ENCODE results near the gene FAHD2A. TPM values are rescaled to one million over a fixed set of nuclear protein-coding genes. Genes with fewer than 3 reads are reported as not detected.

FAHD2A gene
- total RNA-seq, 1 donor, result 15.4 TPM

DNA sequence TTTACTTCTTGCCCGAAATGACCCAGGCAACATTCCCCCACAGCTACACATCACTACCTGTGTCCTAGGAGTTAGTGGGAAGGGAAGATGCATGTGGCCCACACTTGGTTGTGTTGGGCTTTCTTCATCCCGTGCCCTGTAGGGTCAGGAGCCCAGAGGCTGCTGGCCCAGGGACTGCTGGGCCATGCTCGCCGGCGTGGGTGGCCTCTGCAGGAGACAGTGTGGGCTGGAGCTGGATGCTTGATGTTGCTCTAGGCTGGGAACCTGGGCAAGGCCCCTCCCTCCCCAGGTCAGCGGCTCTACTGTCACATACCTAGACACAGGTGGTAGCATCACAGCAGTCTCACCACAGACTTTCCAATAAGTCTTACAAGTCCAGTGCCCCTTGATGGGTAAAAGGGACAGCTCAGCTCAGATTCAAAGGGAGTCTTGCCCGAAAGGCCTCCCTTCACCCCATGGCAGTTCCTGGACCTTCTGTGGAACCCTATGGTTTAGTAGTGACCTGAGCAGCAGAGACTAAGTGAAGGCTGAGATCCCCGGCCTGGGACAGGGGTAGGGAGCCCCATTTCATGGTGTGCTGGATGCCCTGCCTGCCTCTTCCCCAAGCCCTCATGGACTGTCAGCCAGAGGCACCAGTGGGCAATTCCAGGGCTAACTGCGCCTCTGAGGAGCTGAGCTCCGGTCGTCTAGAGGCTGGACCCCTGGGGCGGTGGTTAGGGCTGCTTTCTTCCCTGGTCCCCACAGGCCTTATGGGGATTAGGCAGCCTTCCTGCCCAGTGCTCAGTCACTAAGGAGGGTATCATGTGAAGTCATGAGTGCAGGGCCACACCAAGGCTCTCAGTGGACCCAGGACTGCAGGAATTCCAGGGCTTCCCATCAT is 45.4 kb upstream of the FAHD2A start:
- H3K4me3 ChIP-seq (ENCODE audit: low read depth, low read length), result no peak overlapping the region
- no peak for DNase-seq (ENCODE audit: low read depth)
- TF ChIP-seq, protein P1, sequence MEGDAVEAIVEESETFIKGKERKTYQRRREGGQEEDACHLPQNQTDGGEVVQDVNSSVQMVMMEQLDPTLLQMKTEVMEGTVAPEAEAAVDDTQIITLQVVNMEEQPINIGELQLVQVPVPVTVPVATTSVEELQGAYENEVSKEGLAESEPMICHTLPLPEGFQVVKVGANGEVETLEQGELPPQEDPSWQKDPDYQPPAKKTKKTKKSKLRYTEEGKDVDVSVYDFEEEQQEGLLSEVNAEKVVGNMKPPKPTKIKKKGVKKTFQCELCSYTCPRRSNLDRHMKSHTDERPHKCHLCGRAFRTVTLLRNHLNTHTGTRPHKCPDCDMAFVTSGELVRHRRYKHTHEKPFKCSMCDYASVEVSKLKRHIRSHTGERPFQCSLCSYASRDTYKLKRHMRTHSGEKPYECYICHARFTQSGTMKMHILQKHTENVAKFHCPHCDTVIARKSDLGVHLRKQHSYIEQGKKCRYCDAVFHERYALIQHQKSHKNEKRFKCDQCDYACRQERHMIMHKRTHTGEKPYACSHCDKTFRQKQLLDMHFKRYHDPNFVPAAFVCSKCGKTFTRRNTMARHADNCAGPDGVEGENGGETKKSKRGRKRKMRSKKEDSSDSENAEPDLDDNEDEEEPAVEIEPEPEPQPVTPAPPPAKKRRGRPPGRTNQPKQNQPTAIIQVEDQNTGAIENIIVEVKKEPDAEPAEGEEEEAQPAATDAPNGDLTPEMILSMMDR (IDR thresholded peaks at IDR 0.05; ENCODE audit: insufficient read depth, low read length), result no peak

DNA sequence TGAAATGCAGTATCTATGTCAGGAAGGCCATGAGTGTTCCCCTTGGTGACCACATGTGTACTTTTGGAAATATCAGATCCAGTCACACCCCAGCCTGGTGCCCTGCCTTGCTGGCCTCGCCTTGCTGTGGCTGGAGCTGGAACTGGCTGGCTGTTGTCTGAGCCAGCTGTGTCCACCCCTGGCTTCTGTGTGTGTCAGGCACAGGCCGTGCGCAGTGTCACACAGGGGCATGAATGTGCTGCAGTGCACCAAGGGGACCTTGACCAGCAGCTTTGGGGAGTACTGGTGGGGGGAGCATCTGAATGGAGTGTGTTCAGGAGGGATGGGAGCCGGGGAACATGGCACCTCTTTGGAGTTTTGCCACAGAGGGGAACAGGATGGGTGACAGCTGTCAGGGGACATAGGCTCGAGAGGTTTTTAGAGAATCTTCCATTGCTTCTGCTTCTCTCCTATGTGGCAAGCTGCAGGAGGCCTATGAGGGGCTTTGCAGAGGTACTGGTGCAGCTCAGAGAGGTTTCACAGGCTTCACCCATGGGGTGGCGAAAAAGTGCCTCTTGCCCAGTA is 44.7 kb upstream of the FAHD2A start:
- no peak for DNase-seq (ENCODE audit: low read depth)
- no peak overlapping the region for H3K4me3 ChIP-seq (ENCODE audit: low read depth, low read length)
- TF ChIP-seq, protein P1 (IDR thresholded peaks at IDR 0.05; ENCODE audit: insufficient read depth, low read length), result no peak

DNA sequence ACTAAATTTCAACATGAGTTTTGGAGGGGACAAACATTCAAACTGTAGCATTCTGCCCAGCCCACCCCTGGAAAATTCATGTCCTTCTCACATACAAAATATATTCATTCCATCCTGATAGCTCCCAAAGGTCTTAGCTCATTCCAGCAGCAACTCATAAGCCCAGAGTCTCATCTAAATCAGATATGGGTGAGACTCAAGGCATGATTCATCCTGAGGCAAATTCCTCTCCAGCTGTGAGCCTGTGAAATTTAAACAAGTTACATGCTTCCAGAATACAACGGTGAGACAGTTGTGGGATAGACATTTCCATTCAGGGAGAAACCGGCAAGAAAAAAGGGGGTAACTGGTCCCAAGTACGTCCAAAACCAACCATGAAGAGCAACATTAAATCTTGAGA is 43.5 kb upstream of the FAHD2A start:
- H3K4me3 ChIP-seq (ENCODE audit: low read depth, low read length), result no peak overlapping the region
- TF ChIP-seq, protein P1 (IDR thresholded peaks at IDR 0.05; ENCODE audit: insufficient read depth, low read length), result no peak
- peak; percentile 73 for DNase-seq (ENCODE audit: low read depth)

DNA sequence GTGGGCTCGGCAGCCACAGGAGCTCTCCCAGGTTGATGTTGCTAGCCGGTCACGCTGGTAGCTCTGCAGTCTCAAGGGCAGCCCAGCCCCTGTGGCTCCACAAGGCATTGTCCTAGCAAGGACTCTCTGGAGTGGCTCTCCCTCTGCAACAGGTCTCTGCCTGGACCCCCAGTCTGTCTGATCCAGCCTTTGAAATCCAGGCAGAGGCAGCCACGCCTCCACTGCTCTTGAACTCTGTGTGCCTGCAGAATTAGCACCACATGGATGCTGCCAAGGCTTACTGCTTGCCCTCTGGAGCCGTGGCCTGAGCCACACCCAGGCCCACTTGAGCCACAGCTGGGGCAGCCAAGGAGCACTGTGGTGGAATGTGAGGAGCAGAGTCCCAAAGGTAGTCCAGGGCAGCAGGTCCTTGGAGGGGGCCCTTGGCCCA is 43.0 kb upstream of the FAHD2A start:
- TF ChIP-seq, protein P1 (IDR thresholded peaks at IDR 0.05; ENCODE audit: insufficient read depth, low read length), result no peak
- H3K4me3 ChIP-seq (ENCODE audit: low read depth, low read length), result no peak overlapping the region
- DNase-seq (ENCODE audit: low read depth), result no peak

DNA sequence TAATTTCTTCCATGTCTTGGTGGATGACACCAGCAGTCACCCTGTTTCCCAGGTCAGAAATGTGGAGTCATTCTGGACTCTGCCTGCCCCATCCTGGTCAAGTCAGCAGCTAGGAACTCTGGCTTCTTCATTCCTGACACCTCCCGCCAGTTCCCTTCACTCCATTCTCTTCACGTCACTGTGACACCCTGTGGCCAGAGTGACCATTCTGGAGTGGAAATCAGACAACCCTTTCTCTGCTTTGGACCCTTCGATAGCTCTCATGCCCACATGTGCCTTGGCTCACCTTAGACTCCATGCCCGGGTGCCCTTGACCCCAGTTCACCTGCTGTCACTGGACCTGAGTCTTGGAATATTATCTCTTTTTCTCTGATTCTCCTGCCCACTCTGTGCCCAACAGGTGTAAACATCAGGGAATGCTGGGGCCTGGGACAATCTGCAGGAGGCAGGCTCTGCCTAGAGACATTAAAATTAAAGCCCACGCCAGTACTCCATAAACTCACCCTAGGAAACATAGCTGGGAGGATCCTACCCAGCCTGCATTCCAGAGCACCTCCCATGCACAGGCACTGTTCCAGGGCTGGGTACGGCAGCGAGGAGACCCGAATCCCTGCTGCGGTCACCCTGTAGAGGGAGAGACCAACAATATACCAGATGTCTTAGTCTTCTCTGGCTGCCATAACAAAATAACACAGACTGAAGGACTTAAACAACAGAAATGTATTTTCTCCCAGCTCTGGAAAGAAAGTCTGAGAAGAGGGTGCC is 41.1 kb upstream of the FAHD2A start:
- DNase-seq (ENCODE audit: low read depth), result no peak
- TF ChIP-seq, protein P1 (IDR thresholded peaks at IDR 0.05; ENCODE audit: insufficient read depth, low read length), result no peak
- no peak overlapping the region for H3K4me3 ChIP-seq (ENCODE audit: low read depth, low read length)

DNA sequence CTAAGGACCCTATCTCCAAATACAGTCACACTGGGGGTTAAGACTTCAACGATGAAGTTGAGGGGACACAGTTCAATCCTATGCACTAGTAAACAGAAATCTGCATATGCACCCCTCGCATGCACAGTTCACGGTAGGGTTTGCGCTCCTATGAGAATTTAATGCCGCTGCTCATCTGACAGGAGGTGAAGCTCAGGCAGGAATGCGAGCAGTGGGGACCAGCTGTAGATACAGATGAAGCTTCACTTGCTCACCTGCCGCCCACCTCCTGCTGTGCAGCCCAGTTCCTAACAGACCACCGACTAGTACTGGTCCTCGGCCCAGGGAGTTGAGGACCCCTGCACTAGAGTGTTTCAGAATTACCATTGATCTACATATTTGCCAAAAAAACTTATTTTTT is 40.0 kb upstream of the FAHD2A start:
- TF ChIP-seq, protein P1 (IDR thresholded peaks at IDR 0.05; ENCODE audit: insufficient read depth, low read length), result no peak
- no peak overlapping the region for H3K4me3 ChIP-seq (ENCODE audit: low read depth, low read length)
- no peak for DNase-seq (ENCODE audit: low read depth)
